Measurements from ENCODE around the gene SRRM4.
A peak's percentile ranks its signal among the peaks of the same experiment; 100 is the strongest.
"Not testable (repeated sequence)": the region's sequence is repeated elsewhere in the genome, so short reads cannot be mapped to it uniquely, and the experiment has no call there.

The SRRM4 gene

GRCh38 chr12:119012179-119012578, 30.8 kb downstream of the SRRM4 start:
- no peak for DNase-seq

- DNase-seq = no peak
Measured at GRCh38 chr12:119013023-119013422, 31.7 kb downstream of the SRRM4 start.

- DNase-seq = no peak
Measured at GRCh38 chr12:119014368-119014767, 33.0 kb downstream of the SRRM4 start.

DNA sequence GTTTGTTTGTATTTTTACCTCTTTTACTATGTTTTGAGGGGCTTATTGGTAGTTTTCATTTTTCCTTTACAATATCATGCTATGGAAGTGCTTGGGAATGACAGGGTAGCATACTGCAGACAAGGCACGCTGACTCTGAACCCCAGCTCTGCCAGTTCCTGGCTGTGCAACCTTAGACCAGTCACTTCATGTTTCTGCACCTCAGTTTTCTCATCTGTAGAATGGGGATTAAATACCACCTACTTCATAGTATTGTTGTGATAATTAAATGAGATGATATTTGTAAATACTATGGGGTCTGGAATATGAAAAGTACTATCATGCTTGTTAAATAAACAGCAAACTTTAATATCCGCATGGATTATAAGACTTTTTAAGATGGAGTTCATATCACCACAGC, 35.4 kb downstream of the SRRM4 start:
- no peak for DNase-seq

- DNase-seq = no peak
Measured at GRCh38 chr12:119019166-119019565, 37.8 kb downstream of the SRRM4 start.

GRCh38 chr12:119020406-119021360, 39.3 kb downstream of the SRRM4 start:
- no peak for DNase-seq

- no peak for DNase-seq
Measured at GRCh38 chr12:119024356-119024755, 43.0 kb downstream of the SRRM4 start.

DNA sequence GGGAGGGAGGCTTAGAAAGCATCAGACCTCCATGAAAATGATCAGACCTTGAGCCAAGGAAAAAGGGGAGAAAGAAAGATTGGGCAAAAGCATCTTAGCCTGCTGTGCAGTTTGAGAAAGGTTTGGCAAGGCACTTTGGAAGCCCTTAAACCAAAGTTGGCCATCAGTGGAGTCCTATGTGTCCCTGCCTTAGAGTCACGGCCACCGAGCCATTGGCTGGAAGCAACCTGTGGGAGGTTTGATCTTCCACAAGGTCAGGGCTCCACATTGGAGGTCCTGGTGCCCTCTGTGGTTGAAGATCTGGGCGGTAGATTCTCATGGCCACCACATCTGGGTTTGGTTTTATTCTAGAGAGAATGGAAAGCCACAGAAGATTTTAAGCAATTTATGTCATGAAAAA, 44.4 kb downstream of the SRRM4 start:
- no peak for DNase-seq

DNA sequence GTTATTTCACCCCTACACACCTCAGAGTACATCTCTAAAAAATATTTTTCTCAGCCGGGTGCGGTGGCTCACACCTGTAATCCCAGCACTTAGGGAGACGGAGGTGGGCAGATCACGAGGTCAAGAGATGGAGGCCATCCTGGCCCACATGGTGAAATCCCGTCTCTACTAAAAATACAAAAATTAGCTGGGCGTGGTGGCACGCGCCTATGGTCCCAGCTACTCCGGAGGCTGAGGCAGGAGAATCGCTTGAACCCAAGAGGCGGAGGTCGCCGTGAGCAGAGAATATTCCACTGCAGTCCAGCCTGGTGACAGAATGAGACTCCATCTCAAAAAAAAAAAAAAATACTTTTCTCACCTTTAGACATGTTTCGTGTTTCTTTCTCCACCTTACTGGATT, 52.0 kb downstream of the SRRM4 start:
- DNase-seq = not testable (repeated sequence)

- peak; percentile 38 for DNase-seq
Measured at GRCh38 chr12:119036878-119037825, 55.8 kb downstream of the SRRM4 start.

GRCh38 chr12:119044094-119044493, 62.8 kb downstream of the SRRM4 start:
- DNase-seq = no peak

DNA sequence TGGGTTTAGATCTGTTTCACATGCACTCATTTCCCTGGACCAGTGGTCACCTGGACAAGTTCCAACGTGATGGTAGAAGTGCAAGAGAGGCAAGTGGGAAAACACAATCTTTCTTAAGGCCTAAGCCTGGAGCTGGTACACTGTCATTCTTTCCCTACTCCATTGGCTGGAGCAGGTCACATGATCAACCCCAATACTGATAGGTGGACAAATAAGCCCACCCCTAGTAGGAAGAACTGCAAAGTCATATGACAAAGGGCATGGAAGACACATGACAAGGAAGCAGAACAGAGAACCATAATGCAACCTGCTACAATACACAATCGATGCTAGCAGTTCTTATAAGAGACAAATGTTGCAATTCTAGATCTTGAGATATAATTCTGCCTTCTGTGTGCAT, 66.3 kb downstream of the SRRM4 start:
- no peak for DNase-seq

DNA sequence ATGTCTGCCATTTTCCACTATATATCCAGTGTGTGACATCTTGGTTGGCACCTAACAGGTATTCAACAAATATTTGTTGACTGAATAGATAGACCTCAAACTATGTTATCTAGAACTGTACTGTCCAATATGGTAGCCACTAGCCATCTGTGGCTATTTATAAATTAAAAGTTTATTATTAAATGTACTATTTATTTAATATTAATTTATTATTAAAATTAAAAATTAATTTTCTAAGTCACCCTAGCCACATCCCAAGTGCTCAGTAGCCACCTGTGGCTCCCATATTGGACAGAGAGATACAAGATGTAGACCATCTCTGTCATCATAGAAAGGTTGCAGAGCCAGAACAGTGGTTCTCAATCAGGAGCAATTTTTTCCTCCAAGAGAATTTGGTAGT, 69.3 kb downstream of the SRRM4 start:
- no peak for DNase-seq

- DNase-seq = no peak
Measured at GRCh38 chr12:119051474-119051873, 70.1 kb downstream of the SRRM4 start.

DNA sequence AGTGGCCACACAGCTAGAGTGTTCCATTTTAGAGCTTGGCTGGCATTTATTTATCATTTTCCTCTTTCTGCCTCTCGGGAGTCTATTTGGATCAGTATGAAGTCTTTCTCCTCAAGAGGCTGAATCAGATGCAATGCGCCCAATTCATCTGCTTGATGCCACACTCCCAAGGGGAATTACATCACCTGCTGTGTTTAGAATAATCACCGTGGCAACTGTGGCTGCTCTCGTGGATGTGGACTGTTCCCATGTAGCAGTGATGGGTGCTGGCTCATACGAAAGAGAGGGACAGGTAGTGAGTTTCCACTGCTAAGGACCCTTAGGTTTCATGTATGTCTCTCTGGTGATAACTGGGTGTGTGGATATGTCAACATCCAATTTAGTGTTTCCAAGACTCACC, 70.7 kb downstream of the SRRM4 start:
- no peak for DNase-seq

GRCh38 chr12:119055977-119056376, 74.6 kb downstream of the SRRM4 start:
- no peak for DNase-seq

- DNase-seq = no peak
Measured at GRCh38 chr12:119060847-119061796, 79.8 kb downstream of the SRRM4 start.

- no peak for DNase-seq
Measured at GRCh38 chr12:119068129-119068856, 87.0 kb downstream of the SRRM4 start.

DNA sequence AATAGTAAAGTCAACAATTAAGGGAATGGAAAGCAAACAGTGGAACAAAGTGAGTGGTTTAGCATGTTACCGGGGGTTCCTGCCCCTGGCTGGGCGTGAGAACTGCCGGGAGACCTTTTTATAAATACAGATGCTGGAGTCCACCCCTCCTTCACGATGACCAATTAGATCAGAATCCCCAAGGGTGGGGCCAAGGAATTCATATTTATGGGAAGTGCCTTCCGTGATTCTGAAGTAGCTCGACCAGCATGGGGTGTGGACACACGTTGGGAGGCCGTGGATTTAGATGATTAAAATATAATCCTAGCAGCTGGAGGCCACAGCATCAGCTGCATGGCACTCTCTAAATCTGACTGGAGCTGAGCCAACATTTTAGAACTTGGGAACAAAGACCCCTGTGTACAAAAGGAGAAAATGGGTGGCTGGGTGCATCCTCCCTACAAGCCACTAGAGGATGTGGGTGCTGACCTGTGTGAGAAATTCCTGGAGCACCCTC, 87.9 kb downstream of the SRRM4 start:
- DNase-seq = peak; percentile 26

- DNase-seq = no peak
Measured at GRCh38 chr12:119071176-119071575, 89.8 kb downstream of the SRRM4 start.

GRCh38 chr12:119071638-119072231, 90.4 kb downstream of the SRRM4 start:
- no peak for DNase-seq
